NCI-H2081 (cell line): ENCODE results near the gene ABCC6.
"Not testable (repeated sequence)": the region's sequence is repeated elsewhere in the genome, so short reads cannot be mapped to it uniquely, and the experiment has no call there.

Experiments used
- DNase-seq, 2 experiments: peaks; one replicate each; lab custom pipeline; 2025; lab: John Stamatoyannopoulos, UW

The ABCC6 gene

DNA sequence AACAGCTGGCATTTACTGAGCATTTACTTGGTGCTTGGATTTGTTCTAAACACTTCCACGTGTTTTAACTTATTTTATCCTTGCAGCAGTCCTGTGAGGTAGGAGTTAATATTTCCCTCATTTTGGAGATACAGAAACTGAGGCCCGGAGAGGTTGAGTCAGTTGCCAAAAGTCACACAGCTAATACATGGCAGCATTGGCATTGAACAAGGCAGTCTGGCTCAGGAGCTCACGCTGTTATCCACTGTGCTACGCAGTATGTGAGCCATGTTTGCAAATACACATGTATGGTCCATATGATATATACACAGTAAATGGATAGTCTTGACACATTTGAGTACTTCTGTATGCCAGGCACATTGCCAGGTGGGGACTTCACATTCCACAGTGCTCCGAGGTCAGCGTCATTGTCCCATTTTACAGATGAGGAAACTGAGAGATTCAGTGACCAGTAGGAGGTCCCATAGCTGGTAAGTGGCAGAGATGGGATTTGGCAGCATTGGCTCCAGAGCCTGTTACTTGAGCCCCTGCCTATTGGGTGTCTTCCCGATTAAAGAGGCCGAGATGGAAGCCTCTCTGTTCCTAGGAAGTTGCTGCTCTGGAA is 110.7 kb downstream of the ABCC6 start:
- no peak for DNase-seq

DNA sequence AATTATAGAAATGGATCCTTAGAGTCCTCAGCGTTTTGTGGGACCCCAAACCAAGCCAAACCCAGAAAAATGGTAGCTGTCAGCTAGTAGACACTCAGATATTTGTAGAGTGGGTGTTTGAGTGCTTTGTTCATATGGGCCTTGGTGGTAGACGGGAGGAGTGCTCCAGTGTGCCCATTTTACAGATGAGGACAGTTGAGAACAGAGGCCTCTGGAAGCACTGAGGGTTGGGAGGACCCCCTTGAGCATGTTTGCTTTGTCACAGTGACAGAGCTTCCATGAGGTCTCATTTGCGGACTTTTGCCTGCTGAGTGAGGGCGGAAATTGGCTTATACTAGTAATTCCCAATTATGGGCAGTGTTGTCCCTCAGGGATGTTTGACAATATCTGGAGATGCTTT is 111.7 kb downstream of the ABCC6 start:
- no peak for DNase-seq

DNA sequence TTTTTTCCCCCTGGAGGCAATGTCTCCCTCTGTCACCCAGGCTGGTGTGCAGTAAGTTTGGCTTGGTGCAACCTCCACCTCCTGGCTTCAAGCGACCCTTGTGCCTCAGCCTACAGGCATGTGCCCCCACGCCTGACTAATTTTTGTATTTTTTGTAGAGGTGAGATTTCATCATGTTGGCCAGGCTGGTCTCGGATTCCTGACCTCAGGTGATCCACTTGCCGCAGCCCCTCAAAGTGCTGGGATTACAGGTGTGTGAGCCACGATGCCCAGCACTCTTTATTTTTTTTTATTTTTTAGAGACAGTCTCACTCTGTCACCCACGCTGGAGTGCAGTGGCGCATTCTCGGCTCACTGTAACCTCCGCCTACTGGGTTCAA is 113.2 kb downstream of the ABCC6 start:
- DNase-seq, result no peak

DNA sequence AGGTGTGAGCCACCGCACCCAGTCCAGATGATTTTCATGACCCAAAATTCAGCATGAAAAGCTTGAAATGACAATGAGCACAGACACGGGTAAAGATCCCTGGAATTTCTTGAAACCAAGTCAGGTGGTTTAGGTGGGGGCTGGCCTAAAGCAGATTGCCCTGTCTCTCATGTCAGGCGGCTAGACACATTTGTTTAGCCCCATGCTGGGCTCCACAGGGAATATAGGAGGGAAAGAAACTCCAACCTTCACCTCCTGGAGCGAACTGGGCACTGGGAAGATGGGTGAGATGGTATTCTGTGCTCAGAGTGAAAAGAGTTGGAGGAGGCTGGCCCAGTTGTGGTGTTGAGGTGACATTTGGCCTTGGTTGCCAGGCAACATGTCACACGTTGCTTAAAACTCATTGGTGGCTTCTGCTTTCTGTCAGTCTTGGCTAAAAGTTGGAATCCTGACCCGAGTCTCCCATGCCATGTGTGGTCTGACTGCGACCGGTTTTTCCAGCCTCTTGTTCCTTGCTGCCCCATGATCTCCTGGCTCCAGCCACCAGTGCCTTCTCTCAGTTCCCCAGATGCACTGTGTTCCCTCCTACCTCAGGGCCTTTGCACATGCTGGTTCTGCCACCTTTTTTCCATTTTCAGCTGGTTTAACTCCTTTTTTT is 113.7 kb downstream of the ABCC6 start:
- DNase-seq, result no peak

DNA sequence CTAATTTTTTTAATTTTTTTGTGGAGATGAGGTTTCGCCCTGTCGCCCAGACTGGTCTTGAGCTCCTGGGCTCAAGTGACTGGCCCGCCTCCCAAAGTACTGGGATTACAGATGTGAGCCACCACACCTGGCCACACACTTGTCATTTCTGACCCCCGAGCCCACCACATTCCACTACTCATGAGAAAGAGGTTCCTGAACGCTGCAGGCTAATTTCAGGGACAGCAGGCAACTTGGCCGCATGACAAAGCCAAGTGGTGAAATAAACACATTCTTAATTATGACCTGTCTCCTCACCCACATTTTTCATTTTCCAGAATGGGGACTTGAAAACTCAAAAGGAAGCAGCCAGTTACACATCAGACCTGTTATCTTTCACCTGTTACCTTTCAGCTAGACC is 114.5 kb downstream of the ABCC6 start:
- peak in 1 of 2 experiments; percentile 13 for DNase-seq

DNA sequence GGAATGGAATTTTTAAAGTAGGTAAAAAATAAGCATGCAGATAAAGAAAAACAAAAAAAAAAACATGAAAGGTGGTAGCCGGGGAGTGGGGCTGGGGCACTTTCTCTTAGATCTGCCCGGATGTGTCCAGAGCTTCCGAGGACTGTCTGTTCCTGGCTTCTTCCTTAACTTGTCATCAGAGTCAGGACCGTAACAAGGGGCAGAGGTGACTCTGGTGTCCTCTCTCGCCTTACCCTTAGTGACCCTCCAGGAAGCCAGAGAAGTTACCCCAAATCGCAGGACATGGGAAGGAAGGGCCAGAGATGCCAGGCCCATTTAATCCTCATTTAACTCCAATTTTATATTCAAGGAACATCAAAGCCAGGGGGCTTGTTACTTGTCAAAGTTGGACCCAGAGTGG is 115.5 kb downstream of the ABCC6 start:
- DNase-seq, result no peak

DNA sequence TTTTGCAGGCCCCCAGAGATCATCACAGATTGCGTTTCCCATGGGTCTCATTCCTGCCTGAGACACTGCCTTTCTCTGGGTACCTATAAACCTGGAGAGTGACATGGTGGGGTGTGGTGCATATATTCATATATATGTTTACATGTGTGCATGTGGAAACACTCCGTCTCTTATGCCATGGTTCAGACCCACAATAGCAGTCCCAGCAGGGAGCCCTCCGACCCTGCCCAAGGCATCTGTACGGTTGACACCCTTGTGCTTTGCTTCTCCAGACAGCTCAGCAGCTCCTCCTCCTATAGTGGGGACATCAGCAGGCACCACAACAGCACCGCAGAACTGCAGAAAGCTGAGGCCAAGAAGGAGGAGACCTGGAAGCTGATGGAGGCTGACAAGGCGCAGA is 116.8 kb downstream of the ABCC6 start:
- DNase-seq, result no peak

DNA sequence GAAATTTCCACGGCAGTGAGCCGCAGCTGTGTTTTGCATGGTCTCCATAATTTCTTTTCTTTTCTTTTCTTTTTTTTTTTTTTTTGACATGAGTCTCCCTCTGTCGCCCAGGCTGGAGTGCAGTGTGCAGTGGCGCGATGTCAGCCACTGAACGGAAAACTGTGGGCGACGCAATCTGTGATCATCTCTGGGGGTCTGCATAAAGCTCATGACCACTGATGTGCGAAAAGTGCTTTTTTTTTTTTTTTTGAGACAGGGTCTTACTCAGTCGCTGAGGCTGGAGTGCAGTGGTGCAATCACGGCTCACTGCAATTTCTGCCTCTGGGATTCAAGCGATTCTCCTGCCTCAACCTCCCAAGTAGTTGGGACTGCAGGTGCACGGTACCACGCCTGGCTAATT is 117.6 kb downstream of the ABCC6 start:
- DNase-seq, result no peak

DNA sequence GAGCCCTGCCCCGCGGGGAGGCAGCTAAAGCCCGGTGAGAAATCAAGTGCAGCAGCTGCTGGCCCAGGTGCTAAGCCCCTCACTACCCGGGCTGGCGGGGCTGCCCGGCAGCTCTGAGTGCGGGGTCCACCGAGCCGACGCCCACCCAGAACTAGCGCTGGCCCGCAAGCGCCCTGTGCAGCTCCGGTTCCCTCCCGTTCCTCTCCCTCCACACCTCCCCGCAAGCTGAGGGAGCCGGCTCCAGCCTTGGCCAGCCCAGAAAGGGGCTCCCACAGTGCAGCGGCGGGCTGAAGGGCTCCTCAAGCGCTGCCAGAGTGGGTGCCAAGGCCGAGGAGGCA is 118.5 kb downstream of the ABCC6 start:
- DNase-seq, result not testable (repeated sequence)

DNA sequence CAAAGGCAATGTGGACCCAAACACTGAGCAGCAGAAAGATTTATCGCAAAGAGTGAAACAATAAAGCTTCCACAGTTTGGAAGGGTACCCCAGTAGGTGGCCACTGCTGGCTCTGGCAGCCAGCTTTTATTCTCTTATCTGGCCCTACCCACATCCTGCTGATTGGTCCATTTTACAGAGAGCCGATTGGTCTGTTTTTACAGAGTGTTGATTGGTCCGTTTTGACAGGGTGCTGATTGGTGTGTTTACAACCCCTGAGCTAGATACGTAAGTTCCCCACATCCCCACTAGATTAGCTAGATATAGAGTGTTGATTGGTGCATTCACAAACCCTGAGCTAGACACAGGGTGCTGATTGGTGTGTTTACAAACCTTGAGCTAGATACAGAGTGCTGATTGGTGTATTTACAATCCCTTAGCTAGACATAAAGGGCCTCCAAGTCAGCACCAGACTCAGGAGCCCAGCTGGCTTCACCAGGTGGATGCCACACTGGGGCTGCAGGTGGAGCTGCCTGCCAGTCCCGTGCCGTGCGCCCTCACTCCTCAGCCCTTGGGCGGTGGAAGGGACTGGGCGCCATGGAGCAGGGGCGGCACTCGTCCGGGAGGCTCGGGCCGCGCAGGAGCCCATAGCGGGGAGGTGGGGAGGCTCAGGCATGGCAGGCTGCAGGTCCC is 119.0 kb downstream of the ABCC6 start:
- not testable (repeated sequence) for DNase-seq

DNA sequence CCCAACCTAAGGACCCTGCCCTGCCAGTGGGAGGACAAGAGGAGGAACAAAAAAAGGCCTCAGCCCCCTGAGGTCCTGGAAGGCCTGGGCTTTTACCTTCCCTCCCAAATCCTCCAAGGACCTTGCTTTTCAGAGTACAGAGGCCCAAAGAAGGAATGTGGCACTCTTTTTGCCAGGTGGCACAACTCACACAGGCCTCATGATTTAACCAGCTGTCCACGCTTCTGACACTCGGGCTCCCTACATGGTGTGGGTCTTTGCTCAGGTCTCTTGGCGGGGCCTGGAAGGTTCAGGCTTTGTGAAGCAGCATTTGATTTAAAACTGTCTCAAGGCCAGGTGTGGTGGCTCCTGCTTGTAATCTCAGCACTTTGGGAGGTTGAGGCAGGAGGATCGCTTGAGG is 120.6 kb downstream of the ABCC6 start:
- DNase-seq, result no peak

DNA sequence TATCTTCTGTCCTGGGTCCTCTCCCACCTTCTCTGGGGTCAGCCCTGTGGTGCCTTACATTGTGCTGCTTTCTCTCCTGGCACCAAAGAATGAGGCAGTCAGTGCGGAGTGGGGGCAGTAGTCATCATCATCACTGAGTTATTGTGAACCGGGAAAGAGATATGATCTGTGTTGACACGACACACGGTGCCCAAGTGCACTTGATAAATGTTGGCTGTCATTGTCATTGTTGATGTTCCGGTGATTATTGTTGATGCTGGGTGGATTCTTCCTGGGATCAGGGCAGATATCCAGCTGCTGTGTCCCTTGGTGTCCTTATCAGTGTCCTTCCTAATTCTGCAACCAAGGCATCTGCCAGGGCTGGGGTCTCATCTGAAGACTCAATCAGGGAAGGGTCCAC is 121.7 kb downstream of the ABCC6 start:
- no peak for DNase-seq

DNA sequence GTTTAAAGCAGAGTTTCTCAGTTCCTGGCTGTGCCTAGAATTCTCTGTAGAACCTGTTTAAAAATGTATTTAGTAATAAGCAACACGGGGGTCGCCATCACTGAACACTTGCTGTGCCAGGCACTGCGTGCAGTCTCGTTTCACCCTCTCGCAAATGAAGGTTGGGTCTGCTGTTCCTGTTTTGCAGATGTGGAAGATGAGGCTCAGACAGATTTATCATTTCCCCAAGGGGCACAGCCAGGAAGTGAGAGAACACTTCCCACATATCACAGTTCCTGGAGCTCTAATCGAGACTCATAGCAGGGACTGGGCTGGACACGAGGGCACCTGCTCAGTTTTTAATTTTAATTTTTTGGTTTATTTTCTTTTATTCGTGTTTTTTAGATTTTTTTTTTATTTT is 122.7 kb downstream of the ABCC6 start:
- no peak for DNase-seq

DNA sequence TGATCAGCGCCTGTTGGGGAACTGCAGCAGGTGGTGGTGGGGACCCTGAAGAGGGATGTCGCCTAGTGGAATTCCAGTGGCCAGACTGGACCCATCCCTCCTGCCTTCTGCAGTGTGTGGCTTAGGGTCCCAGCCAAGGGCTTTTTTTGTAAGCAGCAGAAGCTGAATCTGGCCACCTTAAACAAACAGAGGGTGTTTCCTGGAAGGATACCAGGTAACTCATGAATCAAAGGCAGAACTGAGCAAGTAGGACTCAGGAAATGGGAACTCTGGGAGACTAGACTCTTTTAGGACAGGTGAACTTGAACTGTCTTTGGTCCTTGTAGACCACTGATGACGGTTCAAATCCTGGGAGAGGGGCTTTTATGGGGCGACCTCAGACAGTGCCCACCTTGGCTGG is 124.0 kb downstream of the ABCC6 start:
- DNase-seq, result no peak
